NCI-H2171 treated with DMSO at 0.1 percent for 48 hours (cell line): ENCODE measurements around the gene FGGY.
"Not testable (repeated sequence)": the region's sequence is repeated elsewhere in the genome, so short reads cannot be mapped to it uniquely, and the experiment has no call there.

Source experiments
- DNase-seq: peaks from one replicate; lab custom pipeline; 2025; lab: John Stamatoyannopoulos, UW

The FGGY gene

GRCh38 chr1:59579222-59579621, 282.3 kb downstream of the FGGY start:
- DNase-seq: no peak

- DNase-seq: no peak
Observed at GRCh38 chr1:59580257-59580656, 283.4 kb downstream of the FGGY start.

DNA sequence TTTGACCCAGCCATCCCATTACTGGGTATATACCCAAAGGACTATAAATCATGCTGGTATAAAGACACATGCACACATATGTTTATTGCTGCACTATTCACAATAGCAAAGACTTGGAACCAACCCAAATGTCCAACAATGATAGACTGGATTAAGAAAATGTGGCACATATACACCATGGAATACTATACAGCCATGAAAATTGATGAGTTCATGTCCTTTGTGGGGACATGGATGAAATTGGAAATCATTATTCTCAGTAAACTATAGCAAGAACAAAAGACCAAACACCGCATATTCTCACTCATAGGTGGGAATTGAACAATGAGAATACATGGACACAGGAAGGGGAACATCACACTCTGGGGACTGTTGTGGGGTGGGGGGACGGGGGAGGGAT, 295.5 kb downstream of the FGGY start:
- DNase-seq: not testable (repeated sequence)

- no peak for DNase-seq
Observed at GRCh38 chr1:59592924-59593323, 296.0 kb downstream of the FGGY start.

DNA sequence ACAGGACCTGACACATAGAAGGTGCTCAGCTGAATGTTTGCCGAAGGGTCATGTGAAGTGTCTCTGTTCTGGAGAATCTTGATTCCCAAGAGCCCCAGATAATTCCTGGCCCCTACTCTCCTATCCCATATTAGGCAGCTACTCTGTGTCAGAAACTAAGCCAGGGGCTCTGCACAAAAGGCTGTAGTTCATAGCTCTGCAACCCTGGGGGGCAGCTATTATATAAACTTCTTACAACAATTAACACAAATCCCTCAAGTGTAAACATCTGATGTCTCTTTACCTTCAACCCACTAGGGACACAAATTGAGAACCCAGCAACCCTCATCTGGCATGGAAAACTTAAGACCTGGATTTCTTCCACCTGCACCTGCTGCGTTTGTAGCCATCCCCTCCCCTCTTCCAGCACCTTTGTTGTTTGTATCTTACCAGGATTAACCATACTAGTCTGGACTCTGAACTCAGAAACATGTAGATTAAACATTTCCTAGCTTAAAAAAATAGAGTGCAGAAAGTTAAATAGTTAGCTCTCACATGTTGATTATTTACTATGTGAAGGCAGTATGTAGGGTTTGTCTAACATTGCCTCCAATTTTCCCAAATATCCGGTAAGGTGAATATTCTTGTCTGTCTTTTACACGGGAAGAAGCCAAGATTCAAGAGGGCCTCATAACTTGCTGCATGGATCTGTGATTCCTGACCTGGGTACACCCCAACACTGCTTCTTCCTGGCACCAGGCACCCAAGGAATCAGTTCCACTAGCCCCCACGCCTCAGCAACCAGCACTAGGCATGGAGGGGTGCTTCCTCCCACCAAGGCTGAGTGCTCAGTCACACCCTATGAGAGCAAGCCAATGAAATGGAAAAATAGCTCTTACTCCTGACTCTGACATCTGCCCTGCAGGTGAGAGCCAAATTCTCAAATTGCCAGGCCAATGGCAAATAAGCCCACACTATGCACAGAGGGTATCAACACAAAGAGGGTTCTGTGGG, 297.2 kb downstream of the FGGY start:
- DNase-seq: peak; percentile 68

GRCh38 chr1:59595774-59596173, 298.9 kb downstream of the FGGY start:
- DNase-seq: no peak

DNA sequence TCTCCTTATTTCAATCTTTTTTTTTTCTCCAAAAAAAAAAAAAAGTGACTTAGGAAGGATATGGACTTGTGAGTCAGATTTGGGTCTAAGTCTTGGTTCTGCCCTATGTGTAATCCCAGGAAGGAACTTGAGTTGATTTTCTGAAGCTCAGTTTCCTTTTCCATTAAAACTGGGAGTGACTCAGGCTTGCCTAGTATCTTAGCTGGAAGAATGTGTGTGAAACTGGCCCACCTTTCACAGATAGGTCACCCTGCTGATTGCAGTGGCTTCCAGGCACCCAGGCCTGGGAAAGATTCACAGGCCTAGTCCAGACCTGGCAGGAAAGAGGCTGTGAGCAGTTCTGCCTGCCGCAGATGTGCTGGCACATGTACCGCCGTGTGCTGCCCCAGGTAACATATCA, 299.5 kb downstream of the FGGY start:
- DNase-seq: no peak

GRCh38 chr1:59596956-59597355, 300.1 kb downstream of the FGGY start:
- no peak for DNase-seq

DNA sequence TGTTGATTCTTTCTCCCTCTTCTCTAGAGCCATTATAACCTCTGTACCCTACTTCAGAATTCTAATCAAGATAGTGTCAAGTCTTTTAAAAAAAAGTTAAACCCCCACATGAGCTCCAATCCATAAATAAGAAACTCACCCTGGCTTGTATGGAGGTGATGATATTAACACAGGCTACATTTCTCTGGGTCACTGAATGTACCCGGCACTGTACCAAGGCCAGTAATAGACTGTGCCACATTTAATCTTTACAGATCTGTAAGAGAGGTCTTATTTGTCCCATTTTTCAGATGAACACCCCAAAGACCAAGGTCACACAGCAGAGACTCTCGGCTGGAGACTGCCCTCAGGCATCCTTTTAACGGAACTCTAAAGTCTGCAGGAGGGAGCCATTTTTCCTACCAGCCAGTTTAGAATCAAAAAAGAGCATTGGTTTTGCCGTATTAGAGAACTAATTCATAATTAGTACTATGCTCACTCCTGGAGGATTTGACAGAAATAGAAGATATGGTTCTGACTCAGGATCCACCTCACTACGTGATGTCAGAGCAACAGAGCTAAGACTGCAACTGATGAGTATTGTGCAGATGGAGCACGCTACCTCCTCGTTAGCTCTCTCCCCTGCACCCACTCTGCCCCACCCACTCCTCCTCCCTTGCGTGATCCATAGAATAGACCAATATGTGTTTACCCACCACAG, 300.7 kb downstream of the FGGY start:
- DNase-seq: no peak

- DNase-seq: no peak
Observed at GRCh38 chr1:59598120-59598440, 301.2 kb downstream of the FGGY start.

DNA sequence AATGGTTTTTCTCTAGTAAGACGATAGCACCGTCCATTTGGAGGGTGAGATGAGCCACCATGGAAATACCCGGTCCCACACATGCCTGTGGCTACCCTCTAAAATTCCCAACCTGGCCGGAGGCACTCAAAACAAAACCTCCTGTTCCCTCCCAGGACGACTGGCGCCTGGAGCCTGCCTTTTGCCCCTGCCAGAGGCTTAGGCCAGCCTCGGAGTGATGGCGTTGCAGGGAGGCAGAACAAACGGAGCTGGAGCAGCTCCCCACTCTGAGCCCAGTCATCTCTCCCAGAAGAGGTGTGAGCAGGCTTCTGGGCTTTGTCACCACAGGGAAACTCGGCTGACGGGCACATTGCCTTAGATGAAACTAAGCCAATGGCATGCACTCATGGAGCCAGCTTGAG, 304.1 kb downstream of the FGGY start:
- no peak for DNase-seq

DNA sequence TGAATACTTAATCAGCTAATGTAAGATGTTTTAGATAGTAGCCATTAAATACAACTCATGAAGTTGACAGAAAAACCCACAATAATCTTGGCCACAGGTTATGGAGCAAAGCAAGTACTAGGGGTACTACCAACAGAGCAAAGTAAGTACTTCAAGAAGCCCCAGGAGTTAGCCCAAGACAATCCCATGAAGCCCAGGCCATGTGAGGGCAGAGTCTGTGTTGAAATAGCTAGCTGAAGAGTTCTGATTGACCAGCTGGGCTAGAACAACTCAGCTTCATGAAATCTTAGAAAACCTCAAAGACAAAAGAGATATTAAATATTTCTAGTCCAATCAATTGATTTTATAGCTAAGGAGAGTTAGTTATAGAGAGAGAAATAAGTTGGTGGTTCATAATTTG, 304.9 kb downstream of the FGGY start:
- no peak for DNase-seq

DNA sequence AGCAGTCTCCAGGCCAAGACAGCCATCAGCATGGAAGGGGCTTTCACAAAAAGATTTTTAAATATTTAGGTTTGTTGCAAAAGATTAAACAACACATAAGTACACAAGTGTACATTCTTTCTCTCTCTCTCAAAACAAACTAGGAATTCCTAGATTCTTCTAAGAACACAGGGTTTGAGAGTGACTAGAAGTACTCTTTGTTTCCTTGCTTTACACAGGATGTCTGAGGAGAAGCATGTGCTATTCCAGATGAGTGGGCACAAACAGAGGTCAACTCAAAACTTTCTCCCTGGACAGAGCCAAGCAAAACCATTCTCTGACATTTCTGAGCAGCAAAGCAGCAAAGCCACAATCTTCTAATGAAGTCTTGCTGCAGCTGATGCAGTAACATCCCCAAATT, 307.3 kb downstream of the FGGY start:
- no peak for DNase-seq

- no peak for DNase-seq
Observed at GRCh38 chr1:59605184-59605583, 308.3 kb downstream of the FGGY start.

- DNase-seq: no peak
Observed at GRCh38 chr1:59605761-59606160, 308.9 kb downstream of the FGGY start.

DNA sequence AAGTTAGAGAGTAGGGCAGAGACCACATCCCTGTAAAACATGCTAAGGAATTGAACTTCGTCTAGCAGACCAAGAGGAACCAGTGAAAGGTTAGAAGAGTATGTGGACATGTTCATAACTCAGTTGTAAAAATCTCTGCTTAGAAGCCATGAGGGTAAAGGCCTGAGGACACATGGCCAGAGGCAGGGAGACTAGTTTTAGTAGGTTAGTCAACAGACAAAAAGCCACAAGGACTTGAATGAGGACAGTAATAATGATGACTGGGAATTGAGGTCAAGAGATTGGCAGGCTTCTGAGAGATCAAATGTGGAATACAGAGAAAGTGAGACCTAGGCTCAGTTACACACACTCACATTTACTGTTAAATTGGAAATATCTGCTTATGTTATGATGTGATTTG, 312.4 kb downstream of the FGGY start:
- DNase-seq: no peak

GRCh38 chr1:59610499-59610898, 313.6 kb downstream of the FGGY start:
- DNase-seq: not testable (repeated sequence)

DNA sequence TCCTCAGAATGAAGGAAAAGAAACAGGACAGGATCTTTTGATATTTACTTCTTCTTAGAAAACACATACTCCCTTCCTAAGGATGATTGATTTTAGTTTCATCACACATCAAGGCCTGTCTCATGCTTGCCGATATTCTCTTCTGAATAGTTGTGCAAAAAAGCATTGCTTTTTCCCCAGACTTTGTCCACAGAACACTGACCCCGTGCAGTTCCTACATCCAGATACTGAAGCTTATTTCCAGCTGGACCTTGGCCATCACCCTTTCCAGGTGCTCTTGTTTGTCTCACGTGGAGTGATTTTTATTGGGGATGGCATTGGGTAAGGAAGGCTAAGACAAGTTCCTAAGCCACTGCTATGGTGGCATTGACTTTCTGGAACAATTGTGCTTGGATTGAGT, 320.5 kb downstream of the FGGY start:
- DNase-seq: no peak

DNA sequence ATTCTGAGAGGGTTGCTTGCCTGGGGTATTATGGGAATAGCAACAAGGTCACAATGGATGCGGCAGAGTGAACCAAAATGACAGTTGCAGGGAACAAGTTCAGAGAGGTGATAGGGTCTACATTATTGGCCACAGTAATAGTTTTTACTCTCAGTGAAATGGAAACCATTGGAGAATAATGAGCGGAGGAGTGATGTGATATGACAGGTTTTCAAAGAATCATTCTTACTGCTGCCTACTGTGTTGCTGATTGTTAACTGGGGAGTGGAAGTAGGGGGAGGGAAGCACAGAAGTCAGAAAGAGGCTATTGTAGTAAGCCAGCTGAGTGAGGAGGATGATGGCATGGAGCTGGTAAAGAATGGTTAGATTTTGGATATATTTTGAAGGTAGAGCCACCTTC, 322.7 kb downstream of the FGGY start:
- DNase-seq: no peak

GRCh38 chr1:59625384-59625783, 328.5 kb downstream of the FGGY start:
- no peak for DNase-seq

- DNase-seq: peak; percentile 50
Observed at GRCh38 chr1:59631561-59632255, 334.8 kb downstream of the FGGY start.

- peak; percentile 87 for DNase-seq
Observed at GRCh38 chr1:59635097-59635496, 338.2 kb downstream of the FGGY start.

DNA sequence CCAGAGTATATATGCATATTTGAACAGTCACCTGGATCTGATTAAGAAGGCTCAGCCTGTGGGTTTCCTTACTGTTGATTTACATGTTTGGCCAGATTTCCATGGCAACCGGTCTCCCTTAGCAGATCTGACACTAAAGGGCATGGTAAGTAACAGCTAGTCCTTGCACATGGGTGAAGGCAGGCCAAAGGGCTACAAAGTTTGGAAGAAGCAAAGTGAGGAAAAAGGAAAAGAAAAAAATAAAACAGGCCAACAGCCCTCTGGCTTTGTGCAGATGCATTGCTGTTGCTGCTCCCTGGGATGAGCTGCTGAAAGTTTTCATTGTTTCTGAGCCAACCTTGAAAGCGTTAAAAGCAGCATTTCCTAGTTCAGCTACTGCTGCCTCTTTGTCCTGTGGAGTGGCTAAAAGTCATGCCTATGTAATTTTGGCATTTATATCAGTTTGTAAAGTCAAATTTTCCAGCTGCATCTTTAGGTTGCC, 341.4 kb downstream of the FGGY start:
- DNase-seq: no peak
